ENCODE data around the gene FOXG1.

DNA sequence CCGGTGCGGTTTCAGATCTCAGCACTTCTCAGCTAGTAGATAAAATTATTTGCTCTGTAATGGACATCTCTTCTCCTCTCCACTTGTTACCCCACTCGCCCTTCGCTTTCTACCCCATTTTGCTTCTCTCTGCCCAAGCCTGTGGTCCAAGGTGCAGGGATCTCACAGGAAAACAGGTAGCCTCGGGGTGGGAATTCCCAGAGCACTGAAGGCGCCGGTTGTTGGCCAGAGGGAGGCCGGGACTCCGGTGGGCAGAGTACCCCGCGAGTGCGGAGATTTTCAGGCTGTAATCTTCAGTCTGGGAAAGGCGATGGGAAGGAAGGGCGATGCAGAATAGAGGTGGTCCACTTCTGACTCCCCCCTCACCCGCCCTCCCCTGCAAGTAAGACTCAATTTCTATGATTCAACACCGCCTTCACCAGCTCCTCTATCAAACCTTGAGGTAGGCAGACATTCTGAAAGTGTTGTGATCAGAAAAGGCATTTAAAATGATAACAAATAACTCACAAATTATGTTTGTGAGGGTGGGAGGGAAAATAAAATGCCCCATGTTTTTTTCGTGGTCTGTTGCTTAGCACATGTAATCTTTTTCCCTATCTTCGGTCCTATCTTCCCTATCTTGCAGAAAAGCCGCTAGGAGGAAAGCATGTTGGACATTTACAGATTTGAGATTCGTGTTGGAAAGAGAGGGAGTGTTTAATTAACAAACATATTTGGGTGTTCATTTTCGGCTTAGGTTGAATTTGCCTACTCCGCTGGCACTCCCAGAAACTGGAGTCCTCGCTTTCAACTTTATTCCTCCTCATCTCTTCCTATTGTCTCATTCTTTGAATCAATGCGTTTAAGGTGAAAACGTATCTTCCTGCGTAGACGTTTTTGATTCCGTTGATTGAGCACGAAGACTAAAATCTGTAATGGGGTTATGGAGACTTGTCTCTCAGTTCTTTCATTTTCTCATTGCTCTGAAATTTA, 8.5 kb downstream of the FOXG1 start:
- no peak for TF ChIP-seq POLR2A (IDR thresholded peaks at IDR 0.05)
- TF ChIP-seq, protein P1, sequence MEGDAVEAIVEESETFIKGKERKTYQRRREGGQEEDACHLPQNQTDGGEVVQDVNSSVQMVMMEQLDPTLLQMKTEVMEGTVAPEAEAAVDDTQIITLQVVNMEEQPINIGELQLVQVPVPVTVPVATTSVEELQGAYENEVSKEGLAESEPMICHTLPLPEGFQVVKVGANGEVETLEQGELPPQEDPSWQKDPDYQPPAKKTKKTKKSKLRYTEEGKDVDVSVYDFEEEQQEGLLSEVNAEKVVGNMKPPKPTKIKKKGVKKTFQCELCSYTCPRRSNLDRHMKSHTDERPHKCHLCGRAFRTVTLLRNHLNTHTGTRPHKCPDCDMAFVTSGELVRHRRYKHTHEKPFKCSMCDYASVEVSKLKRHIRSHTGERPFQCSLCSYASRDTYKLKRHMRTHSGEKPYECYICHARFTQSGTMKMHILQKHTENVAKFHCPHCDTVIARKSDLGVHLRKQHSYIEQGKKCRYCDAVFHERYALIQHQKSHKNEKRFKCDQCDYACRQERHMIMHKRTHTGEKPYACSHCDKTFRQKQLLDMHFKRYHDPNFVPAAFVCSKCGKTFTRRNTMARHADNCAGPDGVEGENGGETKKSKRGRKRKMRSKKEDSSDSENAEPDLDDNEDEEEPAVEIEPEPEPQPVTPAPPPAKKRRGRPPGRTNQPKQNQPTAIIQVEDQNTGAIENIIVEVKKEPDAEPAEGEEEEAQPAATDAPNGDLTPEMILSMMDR (IDR thresholded peaks at IDR 0.05) = no peak
